ENCODE measurements around the gene GRID2.

- no peak for TF ChIP-seq CTCF (IDR thresholded peaks at IDR 0.05)
- no peak for TF ChIP-seq POLR2A (IDR thresholded peaks at IDR 0.05)
These were observed 102.7 kb downstream of the GRID2 start for GRCh38 chr4:92406488-92406887.

Data from tibial nerve (tissue), 3 donors.